ENCODE results near the gene RTKN2. TPM values are rescaled to one million over a fixed set of nuclear protein-coding genes. Genes with fewer than 3 reads are reported as not detected.
A peak's percentile ranks its signal among the peaks of the same experiment; 100 is the strongest.

Gene RTKN2
- total RNA-seq, 1 experiment from 2014 or later: 20.2 TPM

DNA sequence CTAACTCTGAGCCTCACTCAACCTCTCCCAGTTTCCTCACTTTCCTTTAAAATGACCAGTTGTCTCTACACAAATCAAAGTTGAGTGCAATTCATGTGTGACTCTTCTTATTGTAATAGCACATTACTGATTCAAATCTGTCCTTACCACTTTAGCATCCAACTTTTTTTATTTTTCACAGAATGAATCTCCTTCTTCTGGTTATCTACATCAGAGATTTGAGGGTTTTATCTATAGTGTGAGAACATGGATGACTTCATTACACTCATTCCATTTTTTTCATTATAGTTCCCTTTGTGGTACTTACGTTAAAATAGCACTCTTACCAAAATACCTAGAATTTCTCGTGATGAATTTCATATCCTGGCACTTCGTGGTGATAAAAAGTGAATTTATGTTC is 43.3 kb downstream of the RTKN2 start:
- no peak for DNase-seq (ENCODE audit: low spot score)

DNA sequence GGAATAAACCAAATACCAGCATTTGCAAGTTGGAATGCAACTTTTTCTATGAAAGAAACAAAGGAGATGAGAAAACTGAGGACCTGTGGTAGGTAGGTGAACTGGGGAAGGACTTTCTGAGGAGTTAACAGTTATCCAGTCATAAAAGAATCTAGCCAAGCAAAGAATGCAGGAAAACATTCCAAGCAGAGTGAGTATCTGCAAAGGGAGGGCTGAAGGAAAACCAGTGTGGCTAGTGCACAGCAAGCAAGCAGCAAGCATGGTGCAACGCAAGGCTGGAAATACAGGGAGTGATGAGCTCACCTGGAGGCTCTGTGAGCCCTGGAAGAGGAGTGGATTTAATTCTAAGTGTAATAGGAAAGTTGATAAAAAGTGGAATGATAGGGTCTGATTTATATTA is 44.0 kb downstream of the RTKN2 start:
- DNase-seq (ENCODE audit: low spot score): peak; percentile 54

DNA sequence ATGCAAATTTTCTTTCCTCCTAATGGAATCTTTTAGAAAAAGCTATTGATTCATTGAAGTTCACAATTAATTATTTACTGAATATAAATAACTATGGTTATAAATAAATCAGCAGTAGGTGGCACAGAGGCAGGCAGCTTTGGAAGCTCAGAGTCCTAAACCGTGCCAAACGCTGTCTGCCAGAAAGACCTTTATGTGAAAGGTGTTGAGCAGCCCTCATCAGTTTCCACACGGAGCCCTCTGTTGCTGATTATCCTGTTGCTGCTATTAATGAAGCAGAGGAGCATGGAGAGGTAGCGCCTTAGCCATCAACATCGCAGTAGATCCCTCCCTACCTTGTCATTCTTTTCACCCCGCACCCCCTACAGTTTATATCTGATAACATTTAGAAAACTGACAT is 51.0 kb downstream of the RTKN2 start:
- no peak for DNase-seq (ENCODE audit: low spot score)

DNA sequence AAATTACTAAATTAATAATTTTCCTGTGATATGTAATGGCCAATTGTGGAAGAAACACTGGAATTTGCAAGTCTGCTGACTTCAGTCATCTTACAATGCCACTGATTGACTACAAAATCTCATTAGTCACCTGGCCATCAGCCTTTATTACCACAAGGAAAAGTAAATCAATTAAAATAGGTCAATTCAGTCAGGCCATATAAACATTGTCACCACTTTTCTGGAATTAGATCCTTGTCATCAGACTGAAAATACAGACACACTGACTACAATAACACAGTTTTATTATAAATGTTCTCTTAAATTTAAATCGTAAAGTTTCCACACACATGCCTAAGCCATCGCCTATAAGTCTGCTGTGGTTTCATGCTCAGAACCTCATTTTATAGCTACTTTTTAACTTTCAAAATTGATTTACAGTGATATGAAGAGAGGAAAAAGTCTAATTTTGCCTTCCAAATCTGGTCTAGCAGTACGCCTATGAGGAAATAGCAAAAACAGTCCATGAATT is 54.2 kb downstream of the RTKN2 start:
- no peak for DNase-seq (ENCODE audit: low spot score)

DNA sequence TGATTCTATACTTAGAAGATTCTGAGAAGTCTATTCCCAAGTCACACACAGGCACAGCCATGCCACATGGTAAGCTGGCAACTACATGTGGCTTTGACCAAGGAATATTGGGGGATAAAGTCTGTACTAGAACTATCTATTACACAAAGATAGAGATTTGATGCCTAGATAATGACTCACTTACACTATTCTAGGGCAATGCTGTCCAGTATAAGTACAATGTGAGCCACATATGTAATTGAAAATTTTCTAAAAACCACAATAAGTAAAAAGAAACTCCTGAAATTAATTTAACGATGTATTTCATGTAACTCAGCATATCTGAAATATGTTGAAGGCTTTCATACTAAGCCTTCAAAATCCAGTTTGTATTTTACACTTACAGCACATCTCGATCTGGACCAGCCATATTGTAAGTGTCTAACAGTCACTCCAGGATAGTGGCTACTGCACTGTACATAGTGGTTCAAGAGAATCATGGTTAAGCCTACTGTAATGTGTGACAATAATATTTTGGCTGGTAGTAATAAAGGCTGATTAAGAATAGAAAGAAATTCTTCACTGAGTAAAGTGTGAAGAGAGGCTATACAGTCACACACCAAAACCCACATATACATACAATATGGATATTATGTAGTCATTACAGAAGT is 62.8 kb downstream of the RTKN2 start:
- no peak for DNase-seq (ENCODE audit: low spot score)

DNA sequence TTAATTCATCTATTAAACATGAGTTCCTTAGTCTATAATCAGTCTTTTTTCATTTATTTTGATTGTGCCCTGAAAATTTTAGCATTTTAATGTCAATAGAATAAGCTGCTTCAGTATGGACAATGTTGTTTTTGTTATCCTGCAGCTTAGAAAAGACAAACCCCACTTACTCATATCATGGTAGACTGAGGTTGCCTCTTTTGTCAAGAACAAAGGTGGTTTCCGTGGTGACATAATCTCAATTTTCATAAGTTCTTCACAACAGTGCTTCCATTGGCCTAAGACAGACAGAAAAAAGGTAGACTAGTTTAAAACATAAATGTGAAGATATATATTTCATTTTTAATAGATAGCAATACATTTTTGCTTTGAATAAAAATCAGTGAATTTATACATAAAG is 69.1 kb downstream of the RTKN2 start:
- DNase-seq (ENCODE audit: low spot score): no peak

DNA sequence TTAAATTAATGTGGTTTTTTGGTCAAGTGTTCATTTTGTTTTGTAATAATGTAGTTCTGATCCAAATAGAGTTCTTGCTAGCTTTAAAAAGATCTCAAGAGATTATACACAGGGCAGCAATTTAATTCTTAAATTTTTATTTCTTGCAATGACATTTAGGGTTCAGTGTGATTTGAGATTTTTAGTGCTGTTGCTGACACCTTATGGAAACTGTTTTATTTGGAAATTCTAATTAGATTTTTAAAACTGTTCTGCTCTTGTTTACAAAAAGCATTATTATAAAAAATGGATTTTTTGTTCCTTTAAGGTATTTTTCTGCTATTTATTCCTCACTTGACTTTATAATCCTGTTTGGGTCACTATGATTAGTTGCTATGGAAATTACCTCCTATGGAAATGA is 72.1 kb downstream of the RTKN2 start:
- DNase-seq (ENCODE audit: low spot score): no peak

DNA sequence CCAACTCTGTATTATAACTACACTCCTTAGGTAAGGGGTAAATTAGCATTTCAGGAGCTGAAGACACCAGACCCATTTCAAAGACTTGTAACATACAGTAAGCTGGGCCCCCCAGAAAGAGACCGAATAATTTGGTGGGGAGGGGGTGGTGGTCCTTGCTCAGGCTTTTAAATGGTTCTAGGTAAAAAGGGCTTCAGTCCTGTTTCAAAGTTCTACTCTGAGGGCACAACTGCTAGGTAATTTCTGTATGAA is 73.0 kb downstream of the RTKN2 start:
- DNase-seq (ENCODE audit: low spot score): no peak

DNA sequence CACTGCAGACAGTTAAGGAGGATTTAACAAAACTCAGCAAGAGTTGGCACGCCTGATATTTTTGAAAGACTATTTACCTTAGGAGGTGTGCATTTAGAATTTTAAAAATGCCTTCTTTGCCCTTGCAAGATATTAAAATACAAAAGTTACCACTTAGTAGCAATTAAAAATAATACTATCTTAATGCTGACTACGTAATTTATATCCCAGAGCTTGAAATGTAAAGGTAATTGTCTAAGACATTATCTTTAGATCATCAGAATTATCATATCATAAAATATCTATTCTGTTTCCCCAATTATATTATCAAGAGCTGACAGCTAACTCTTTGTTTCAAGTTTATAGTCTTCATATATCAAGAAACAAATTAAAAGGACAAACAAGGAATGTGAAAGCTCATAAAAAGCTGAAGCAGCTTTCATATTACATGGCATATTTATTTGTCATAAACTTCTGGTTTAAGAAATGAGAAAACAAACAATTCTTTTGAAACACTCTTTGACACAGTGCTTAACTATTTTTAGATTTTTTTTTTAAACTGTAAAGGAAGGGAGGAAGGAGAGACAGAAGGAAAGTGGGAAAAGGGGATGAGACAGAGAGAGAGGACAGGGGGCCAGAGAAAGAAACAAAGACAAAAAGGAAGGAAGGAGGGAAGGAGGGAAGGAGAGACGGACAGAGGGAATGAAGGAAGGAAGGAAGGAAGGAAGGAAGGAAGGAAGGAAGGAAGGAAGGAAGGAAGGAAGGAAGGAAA is 73.5 kb downstream of the RTKN2 start:
- no peak for DNase-seq (ENCODE audit: low spot score)

DNA sequence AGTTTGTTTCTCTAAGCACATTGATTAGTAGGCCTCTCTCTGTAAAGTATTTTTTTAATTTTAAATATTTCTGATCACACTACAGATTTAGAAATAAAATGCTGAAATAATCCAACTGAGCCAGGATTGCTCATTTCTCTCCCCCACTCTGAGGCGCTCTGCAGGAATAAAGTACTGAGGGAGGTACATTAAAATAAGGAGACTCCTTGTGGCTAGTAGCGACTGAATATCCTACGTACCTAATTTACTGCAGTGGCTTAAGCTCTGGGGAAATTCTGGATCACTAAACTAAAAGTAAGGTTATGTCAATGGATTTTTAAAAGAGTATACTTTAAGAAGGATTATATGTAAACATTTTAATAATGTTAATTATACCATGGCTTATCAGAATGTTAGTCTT is 75.2 kb downstream of the RTKN2 start:
- no peak for DNase-seq (ENCODE audit: low spot score)

DNA sequence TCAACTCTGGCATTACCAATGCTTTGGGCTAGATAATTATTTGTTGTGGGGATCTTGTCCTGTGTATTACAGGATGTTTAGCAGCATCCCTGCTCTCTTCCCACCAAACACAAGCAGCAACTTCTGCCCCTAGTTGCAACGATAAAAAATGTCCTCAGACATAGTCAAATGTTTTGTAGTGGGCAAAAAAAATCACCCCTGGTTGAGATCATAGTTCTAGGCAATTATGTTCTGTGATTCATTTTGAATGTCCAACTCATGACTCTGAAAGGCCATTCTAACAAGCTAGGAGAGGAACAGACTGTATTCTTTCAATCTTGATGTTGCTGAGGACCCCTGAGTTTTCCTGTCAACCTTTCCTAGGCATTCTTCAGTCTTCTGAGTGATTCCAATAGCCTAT is 79.5 kb downstream of the RTKN2 start:
- DNase-seq (ENCODE audit: low spot score): no peak

DNA sequence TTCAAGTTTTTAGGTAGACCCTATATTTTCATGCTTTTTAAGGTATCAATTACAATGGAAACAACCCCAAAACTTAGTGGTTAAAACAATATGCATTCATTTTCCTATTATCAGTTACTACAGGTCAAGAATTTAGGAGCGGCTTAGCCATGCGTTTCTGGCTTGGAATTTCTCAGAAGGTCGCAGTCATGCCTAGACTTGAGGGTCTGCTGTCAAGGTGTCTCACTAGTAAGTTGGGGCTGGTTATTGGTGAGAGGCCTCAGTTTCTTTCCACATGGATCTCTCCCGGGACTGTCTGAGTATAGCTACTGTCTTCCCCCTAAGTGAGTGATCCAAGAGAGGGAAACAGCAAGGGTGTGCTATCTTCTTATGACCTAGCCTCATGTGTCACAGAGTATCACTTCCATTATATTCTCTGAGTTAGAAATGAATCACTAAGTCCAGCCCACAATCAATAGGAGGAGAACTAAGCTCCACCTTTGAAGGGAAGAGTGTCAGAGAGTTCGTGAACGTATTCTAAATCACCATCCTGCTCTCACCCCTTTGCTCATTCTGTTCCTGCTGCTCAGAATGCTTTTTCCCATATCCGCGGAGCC is 80.5 kb downstream of the RTKN2 start:
- DNase-seq (ENCODE audit: low spot score): no peak

DNA sequence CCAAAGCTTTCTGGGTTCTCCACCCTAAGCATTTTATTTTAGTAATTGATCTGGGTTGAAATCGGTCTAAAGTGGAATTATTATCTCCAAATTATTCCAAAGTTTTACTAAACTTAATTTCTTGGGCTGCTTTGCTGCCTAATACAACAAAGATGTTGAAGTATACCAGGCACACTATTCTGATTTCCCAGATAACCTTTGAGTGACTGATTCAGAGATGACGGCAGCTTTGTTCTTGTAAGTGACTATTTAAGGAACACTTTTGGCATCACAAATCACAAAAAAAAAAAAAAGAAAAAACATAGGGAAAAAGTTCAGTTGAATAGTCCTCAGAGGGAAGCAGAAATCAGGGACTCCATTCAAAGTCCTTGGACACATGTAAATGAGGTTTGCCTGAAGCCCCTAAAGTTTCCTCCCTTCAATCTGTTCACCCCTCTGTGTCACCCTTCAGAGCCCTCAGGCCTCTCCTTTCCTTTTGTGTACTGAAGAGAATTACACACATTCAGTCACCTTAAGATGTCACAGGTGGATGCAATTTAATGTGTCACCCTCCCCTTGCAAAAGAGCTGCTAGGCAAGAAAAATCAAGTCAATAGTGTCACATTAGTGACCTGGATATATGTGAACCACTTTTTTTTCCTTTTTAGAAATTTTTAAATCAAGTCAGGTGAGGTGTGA is 81.5 kb downstream of the RTKN2 start:
- no peak for DNase-seq (ENCODE audit: low spot score)

DNA sequence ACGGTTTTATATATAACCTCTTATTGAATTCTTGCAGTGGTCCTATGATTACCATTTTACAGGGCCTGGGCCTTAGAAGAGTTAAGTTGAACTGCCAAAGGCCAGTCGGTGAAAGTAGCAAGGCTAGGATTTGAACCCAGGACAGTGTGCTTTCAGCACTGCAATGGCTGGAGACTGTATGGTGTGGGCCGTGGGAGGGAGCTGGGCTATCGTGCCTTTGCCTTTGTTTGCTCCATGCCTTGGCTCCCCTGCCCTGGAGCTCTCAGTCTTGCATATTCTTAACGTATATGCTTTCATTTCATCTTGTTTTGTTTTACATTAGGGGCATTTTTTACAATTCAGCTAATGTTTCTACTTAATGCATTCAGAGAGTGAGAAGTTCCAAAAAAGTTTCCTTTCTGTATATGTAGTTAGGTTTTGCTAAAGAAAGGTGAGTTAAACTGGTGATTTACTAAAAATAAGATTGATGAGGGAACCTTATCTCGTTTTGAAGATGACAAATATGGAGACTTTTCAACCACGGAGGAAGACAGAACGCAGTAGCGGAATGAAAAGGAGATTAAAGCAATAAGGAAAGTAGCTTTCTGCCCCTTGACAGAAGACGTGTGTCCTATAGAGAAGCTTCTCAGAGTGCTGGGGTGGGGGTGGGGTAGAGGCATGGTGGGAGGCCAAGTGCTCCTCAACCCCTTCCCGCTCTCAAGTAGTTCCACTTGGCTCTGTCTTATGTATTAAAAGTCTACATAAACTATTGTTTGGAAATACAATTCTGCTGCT is 82.5 kb downstream of the RTKN2 start:
- DNase-seq (ENCODE audit: low spot score): no peak

DNA sequence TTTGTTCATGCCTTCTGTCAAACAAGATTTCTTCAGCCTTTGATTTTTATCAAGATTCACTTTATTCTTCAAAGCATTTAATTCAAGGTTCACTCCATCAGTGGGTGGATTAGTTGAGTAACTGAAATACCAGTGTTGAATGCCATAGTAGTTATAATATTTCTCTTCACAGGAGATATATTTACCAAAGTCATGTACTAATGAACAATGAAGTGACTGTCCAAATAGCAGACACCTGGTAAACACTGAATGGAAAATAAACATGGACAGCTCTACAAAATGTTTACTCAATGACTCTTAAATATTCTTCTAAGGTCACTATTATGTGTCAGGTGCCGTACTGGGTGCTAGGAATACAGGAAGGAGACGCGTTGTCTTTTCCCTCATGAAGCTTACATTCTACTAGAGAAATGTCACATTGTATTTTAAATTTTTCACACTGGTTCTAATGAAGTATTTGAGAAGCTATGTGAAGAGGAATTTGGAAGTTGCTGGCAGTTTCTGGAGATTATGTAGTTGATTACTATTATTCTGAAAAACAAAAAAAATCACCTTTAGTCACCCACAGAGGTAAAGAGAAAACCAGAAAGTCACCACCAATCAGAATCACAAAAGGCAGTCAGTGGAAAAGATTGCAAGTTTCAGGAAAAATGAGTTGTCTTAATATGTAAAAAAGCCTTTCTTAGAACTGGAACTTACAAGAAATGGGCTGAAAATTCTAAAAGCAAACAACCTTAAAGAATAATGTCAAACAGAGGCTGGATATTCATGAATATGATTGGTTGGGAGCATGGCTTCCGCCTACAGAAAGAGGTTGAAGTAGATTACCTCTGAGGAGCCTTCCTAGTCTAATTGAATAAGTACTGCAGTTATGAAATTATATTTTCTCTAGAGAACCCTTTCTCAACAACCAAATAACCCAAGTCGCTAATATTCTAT is 84.5 kb downstream of the RTKN2 start:
- no peak for DNase-seq (ENCODE audit: low spot score)

DNA sequence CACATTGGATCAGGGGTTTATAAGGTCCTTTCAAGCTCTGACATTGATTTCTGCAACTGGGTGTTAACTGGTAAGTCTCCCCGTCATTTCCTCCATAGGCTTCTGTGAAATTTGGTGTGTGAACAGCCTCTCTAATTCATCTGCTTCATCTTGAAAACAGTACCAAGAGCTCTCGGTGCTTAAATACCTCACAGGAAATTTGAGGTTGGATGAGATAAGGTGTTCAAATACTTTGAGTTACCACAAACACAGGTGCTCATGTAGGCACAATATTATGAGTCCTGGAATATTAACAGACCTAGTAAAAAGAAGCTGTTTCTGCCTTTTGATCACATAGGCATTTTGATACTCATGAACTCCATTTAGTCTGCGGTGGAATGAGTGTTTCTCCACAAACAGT is 85.2 kb downstream of the RTKN2 start:
- DNase-seq (ENCODE audit: low spot score): no peak

DNA sequence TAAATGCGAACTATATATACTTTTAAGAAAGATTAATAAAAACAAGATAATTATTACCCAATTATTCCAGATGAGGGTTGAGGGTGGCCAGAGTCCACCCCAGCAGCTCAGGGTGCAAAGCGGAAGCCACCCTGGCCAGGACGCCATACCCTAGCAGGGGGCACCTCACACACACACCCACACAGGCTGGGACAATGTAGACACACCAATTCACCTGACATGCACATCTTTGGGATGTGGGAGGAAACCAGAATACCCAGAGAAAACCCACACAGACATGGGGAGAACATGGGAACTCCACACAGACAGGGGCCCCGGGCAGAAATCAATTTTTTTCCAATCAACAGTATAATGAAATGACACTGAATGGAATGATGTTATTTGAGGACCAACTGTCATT is 86.0 kb downstream of the RTKN2 start:
- DNase-seq (ENCODE audit: low spot score): no peak

DNA sequence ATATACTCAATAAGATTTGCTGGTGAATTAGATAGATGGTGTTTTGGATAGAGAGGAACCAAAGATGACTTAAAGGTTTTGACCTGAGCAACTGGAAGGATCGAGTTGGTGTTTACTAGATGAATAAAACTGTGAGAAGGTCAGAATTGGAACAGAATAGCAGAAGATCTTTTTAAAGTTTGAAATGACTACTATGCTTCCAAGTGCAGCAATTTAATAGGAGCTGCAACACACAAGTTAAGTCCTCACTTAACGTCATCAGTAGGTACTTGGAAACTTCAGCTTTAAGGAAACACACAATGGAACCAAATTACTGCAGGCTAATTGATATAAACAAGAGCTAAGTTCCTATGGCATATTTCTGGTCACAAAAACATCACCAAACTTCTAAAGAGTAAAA is 86.5 kb downstream of the RTKN2 start:
- DNase-seq (ENCODE audit: low spot score): no peak

DNA sequence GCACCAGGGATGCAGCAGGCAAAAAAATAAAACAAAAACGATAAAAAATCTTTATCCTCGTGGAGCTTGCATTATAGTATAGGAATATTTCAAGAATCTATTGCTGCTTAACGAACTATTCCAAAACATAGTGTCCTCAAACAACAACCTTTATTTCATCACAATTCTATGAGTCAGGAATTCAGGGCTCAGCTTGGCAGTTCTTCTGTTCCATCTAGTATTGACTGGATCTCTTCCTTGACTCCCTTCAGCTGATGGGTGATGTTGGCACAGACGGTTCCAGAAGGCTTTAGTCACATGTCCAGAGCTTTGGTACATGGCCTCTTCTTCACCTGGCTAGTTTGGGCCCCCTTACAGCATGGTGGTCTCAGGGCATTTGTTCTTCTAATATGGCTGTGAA is 88.0 kb downstream of the RTKN2 start:
- no peak for DNase-seq (ENCODE audit: low spot score)

DNA sequence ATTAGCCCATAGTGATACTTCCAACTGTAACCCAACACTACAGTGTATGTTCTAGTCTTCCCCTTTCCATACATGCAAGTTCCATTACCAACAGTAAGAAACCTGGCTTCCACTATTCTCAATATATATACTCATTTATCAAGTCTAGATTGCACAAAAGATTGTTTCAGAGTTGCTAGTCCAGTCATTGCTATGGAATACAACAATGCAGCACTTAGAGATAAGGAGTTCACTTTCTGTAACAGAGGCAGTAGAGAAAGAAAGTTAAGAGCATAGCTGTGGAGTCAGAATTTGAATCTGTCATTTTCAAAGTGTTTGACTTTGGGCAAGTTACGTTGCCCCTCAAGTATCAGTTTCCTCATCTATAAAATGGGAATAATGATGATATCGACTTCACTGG is 90.1 kb downstream of the RTKN2 start:
- DNase-seq (ENCODE audit: low spot score): no peak

DNA sequence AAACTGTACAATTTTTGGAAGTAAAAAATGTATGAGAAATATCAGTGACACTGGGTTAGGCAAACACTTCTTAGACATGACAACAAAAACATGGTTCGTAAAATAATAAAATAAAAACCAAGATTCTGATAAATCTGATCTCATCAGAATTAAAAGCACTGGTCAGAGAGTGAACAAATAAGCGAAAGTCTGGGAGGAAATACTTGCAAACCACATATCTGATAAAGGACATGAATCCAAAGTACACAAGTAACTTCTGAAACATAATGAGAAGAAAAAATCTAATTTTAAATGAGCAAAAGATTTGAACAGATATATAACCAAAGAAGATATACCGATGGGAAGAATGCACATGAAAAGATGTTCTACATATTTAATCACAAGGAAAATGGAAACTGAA is 91.5 kb downstream of the RTKN2 start:
- DNase-seq (ENCODE audit: low spot score): no peak

All from A172 (cell line).